Measurements from ENCODE around the gene CTTNBP2NL. TPM values are rescaled to one million over a fixed set of nuclear protein-coding genes. Genes with fewer than 3 reads are reported as not detected.
A peak's percentile ranks its signal among the peaks of the same experiment; 100 is the strongest.

The CTTNBP2NL gene
- polyA plus RNA-seq, 2 of the 4 experiments (the other 2 are of a cell fraction) = 5.8 to 8.7 TPM

DNA sequence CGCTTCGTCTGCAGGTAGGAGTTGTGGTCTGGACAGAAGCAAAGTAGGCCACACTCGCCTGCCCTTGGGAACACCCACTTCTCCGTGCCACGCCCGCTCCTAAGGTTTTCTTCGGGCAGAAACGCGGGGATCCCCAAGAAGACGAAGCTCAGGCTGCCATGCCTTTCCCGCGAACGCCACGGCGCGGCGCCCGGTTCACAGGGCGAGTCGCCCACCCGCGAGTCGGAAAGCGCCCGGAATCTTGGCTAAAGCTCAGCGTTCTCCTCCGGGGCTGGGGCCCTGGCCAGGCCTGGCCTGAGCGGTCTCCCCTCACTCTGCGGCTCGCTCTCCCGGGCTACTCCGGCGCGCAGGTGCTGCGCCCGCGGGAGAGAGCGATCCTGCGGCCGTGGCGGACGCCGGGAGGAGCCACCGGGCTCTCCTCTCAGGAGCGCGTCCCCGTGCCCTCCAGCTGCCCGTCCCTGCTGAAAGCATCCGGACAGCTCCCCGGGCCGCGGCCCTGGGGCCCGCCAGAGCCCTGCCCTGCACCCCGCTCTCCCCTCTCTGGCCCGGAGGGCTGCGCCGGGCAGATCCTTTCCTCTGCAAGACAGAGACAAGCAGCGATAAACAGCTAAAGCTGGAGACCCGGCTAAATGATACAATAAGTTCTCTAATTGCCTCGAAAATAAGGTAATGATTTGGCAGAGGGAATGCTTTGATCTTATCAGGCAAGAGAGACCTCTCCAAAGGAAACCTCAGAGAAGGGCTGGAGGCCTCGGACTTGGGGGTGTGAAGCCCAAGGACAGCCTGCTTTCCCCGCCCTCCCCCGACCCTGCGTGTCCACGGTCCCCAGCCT lies 106.0 kb downstream of the CTTNBP2NL start:
- CTCF ChIA-PET = interaction anchor here (0.7 to 3.3 kb wide), 37 partner anchors 8 to 214 kb away, joined by 3 to 36 read pairs (median 5); partner anchors contain the start of genes CTTNBP2NL and MOV10
- DNase-seq (ENCODE audit: low read depth in 1 of 2, low spot score in 1 of 2) = peak; percentile 25 to 57
- Histone ChIP-seq H3K9me3 (no peaks in the 10 kb centered on the region), H3K4me2 (peak overlapping the region; percentile 92), H3K4me3 (peak overlapping the region; percentile 58), H3K27ac (peak overlapping the region; percentile 77 to 87), H3K4me1 (peaks cover 4% of the 10 kb centered on the region; the same call in 2 of the 3 replicates)
- ATAC-seq = peak; percentile 82 to 86
- POLR2A ChIA-PET = interaction anchor here (0.9 to 1.5 kb wide), 3 partner anchors 108 to 171 kb away, joined by 3 to 5 read pairs (median 4); partner anchors contain the start of gene ST7L
- no peak for FAIRE-seq
- TF ChIP-seq HEYL (CRISPR knock-in tag; IDR thresholded peaks at IDR 0.05) (no peak), CTCF (IDR thresholded peaks at IDR 0.05) (peak; percentile 51), RAD21 (conservative IDR thresholded peaks at IDR 0.05 in 1 of 2, IDR thresholded peaks at IDR 0.05 in 1 of 2) (peak; percentile 56 to 69), SMC3 (IDR thresholded peaks at IDR 0.05) (peak; percentile 83), KDM1A (IDR thresholded peaks at IDR 0.05; ENCODE audit: low read depth) (no peak)
- TF ChIP-seq, protein P1, sequence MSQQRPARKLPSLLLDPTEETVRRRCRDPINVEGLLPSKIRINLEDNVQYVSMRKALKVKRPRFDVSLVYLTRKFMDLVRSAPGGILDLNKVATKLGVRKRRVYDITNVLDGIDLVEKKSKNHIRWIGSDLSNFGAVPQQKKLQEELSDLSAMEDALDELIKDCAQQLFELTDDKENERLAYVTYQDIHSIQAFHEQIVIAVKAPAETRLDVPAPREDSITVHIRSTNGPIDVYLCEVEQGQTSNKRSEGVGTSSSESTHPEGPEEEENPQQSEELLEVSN (IDR thresholded peaks at IDR 0.05; ENCODE audit: borderline replicate concordance, low read depth) = peak; percentile 68; the same call in 1 of the 2 replicates
- TF ChIP-seq, protein P2, sequence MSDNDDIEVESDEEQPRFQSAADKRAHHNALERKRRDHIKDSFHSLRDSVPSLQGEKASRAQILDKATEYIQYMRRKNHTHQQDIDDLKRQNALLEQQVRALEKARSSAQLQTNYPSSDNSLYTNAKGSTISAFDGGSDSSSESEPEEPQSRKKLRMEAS (IDR thresholded peaks at IDR 0.05) = peak; percentile 78
- 58% methylated on average over 7 of the region's 65 CpGs for WGBS (ENCODE audit: missing lambda C conversion rate)

DNA sequence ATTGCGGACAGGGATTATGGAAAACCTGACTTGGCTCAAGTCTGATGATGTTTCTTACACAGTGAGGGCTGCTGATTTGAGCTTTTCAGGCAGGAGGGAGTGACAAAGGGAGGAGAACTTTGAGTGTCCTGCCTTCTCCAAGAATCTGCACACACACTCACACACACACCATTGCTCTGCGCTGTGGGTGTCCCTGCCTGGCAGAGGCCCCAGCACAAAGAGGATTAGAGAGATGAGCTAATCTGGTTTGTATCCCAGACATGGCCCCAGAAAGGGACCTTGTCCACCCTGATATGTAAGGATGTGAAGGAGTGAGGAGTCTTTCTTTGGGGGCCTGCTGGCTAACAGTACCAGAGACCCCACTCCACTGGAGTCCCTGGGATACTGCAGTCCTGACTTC lies 106.8 kb downstream of the CTTNBP2NL start:
- FAIRE-seq = no peak
- Histone ChIP-seq H3K27ac (no peak overlapping the region), H3K4me3 (no peak overlapping the region), H3K4me1 (peaks cover 6% of the 10 kb centered on the region; the same call in 2 of the 3 replicates), H3K9me3 (no peaks in the 10 kb centered on the region), H3K4me2 (peak overlapping the region; percentile 92; the same call in 2 of the 3 replicates)
- TF ChIP-seq ZNF302 (CRISPR knock-in tag; IDR thresholded peaks at IDR 0.05) = no peak
- no peak for TF ChIP-seq PHF8 (IDR thresholded peaks at IDR 0.05; ENCODE audit: borderline replicate concordance, low read depth)
- TF ChIP-seq KDM5A (IDR thresholded peaks at IDR 0.05) = no peak
- no peak for TF ChIP-seq HOXB5 (CRISPR knock-in tag; IDR thresholded peaks at IDR 0.05)
- TF ChIP-seq CTCF (IDR thresholded peaks at IDR 0.05) = no peak
- TF ChIP-seq, protein P3, sequence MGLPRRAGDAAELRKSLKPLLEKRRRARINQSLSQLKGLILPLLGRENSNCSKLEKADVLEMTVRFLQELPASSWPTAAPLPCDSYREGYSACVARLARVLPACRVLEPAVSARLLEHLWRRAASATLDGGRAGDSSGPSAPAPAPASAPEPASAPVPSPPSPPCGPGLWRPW (IDR thresholded peaks at IDR 0.05) = no peak
- no peak for TF ChIP-seq EP300 (IDR thresholded peaks at IDR 0.05)
- TF ChIP-seq CBX2 (IDR thresholded peaks at IDR 0.05; ENCODE audit: borderline replicate concordance, low read depth) = no peak
- TF ChIP-seq CEBPB (IDR thresholded peaks at IDR 0.05) = no peak
- TF ChIP-seq, protein P2 (IDR thresholded peaks at IDR 0.05) = no peak
- TF ChIP-seq RFX5 (IDR thresholded peaks at IDR 0.05) = no peak
- TF ChIP-seq, protein P4, sequence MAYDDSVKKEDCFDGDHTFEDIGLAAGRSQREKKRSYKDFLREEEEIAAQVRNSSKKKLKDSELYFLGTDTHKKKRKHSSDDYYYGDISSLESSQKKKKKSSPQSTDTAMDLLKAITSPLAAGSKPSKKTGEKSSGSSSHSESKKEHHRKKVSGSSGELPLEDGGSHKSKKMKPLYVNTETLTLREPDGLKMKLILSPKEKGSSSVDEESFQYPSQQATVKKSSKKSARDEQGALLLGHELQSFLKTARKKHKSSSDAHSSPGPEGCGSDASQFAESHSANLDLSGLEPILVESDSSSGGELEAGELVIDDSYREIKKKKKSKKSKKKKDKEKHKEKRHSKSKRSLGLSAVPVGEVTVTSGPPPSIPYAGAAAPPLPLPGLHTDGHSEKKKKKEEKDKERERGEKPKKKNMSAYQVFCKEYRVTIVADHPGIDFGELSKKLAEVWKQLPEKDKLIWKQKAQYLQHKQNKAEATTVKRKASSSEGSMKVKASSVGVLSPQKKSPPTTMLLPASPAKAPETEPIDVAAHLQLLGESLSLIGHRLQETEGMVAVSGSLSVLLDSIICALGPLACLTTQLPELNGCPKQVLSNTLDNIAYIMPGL (CRISPR knock-in tag; IDR thresholded peaks at IDR 0.05; ENCODE audit: borderline replicate concordance) = no peak
- TF ChIP-seq, protein P5, sequence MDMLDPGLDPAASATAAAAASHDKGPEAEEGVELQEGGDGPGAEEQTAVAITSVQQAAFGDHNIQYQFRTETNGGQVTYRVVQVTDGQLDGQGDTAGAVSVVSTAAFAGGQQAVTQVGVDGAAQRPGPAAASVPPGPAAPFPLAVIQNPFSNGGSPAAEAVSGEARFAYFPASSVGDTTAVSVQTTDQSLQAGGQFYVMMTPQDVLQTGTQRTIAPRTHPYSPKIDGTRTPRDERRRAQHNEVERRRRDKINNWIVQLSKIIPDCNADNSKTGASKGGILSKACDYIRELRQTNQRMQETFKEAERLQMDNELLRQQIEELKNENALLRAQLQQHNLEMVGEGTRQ (IDR thresholded peaks at IDR 0.05) = no peak
- no peak for TF ChIP-seq EHF (CRISPR knock-in tag; IDR thresholded peaks at IDR 0.05)
- POLR2A ChIA-PET = interaction anchor here (1.5 kb wide), 1 partner anchor 109 kb away, joined by 5 read pairs; no protein-coding TSS in a partner anchor
- no peak for ATAC-seq
- DNase-seq (ENCODE audit: low read depth in 1 of 2, low spot score in 1 of 2) = no peak
- CTCF ChIA-PET = interaction anchor here (1.0 to 3.3 kb wide), 10 partner anchors 11 to 213 kb away, joined by 3 to 36 read pairs (median 7); no protein-coding TSS in a partner anchor
- 96% methylated on average over 2 of the region's 2 CpGs for WGBS (ENCODE audit: missing lambda C conversion rate)
